Raji (cell line): ENCODE data around the gene AGFG2.

Experiments used
- POLR2A ChIP-seq: IDR thresholded peaks from 2 replicates; pipeline ENCODE4 v1.6.1; 2011; ENCODE audit warnings: low read depth, low read length, control low read depth; ENCODE audit not compliant: insufficient read depth

Gene AGFG2

DNA sequence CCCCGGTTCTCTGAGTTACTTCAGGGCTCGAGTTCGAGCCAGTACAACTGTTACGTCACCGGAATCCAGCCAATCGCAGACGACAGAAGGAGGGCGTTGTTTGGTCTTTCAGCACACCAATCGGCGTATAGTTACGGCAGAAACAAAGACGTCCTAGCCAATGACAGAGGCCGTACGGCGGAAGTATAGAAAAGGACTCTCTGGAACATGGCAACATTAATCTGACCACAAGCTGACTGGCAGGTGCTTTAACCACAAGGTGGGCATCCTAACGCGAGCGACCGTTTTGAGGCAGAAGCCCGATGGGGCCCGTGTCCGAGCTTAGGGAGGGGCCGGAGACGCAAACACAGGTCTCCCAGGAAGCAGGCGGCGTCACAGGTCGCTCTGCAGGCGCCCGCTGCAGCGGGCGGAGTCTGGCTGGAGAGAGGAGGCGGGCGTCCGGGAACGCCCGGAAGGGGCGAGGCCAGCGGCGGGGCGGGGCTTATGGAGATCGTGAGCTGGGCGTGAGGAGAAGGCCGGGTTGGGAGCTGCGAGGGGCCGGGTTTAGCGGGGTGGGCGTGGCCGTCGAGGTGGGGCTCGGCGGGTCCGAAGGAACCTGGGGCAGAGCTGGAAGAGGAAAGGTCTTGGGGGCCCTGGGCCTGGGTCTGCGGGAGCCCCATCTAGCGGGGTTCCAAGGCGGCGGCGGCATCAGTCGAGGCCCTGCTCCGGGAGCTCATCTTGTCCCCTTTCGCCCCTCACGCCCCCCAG is 73.2 kb downstream of the AGFG2 start, which contains the start of gene MOSPD3:
Gene MOSPD3 (plus strand): TSS at position 558 of the 747 bp plus-strand sequence. CDS start 252 bp downstream, outside the sequence.
- peak; percentile 83 for TF ChIP-seq POLR2A

DNA sequence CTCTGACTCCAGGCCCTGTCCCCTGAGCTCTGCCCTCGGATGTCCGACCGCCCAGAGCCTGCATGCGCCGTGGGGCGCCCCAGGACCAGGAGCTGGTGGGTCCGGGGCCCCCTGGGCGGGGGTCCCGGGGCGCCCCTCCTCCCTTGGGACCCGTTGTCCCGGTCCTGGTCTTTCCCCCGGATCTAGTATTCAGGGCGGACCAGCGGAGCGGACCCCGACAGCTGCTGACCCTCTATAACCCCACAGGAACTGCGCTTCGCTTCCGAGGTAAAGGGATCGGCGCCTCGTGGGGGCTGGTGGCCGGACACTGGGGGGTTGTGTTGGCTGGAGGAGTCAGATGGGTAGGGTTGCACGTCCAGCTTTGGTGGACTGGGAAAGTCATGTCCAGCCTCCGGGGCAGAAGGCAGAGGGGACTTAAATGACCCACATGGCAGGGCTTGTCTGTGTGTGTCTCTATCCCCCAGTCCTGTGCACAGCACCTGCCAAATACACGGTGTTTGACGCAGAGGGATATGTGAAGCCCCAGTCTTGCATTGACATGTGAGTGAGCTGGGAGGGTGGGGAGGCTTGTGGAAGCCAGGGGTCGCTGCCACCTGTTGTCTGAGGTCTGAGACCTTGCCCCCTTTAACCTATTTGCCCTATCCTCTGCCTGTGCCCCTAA is 73.9 kb downstream of the AGFG2 start:
- TF ChIP-seq POLR2A: no peak

DNA sequence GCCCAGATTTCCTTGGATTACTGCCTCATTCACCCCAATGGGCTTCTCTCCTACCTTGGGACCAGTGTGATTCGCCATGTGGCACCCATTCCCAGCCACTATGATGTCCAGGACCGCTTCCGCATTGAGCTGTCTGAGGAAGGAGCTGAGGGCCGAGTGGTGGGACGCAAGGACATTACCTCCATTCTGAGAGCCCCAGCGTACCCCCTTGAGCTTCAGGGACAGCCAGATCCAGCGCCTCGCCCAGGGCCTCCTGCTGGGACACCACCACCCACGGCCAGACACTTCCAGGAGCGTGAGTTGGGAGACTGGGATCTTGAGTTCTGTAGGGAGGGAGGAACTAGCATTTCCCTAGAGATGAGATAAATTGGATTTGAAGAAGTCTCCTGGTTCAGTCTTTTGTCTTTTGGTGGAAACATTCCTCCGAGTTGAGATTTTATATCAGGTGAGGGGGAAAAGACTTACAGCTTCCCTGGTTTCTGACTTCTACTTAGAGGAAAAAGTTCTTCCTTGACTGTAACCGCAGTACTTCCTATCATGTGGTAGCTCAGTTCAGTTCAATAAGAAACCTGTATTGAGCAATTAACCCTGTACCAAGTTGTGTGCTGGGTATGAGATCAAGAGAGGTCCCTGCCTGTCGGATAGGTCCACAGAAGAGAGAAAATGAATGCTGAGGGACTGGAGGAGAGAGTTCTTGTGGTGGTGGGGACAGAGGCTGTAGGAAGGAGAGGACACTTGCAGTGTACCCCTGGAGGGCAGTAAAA is 74.6 kb downstream of the AGFG2 start:
- TF ChIP-seq POLR2A: no peak

DNA sequence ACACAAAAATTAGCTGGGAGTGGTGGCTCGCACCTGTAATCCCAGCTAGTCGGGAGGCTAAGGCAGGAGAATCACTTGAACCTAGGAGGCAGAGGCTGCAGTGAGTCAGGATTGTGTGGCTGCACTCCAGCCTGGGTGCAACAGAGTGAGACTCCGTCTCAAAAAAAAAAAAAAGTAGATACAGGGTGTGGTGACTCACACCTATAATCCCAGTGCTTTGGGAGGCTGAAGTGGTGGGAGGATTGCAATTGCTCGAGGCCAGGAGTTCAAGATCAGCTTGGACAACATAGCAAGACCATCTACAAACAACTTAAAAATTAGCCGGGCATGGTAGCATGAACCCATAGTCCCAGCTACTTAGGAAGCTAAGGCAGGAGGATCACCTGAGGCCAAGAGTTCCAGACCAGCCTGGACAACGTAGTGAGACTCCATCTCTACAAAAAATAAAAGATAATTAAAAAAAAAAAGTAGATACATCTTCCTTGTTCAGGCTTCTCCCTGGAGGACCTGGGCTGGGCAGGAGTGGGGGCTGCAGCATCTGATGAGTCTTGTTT is 75.4 kb downstream of the AGFG2 start:
- TF ChIP-seq POLR2A: no peak
